ENCODE results near the gene SOAT2.
"Not testable (repeated sequence)": the region's sequence is repeated elsewhere in the genome, so short reads cannot be mapped to it uniquely, and the experiment has no call there.

SOAT2 gene

DNA sequence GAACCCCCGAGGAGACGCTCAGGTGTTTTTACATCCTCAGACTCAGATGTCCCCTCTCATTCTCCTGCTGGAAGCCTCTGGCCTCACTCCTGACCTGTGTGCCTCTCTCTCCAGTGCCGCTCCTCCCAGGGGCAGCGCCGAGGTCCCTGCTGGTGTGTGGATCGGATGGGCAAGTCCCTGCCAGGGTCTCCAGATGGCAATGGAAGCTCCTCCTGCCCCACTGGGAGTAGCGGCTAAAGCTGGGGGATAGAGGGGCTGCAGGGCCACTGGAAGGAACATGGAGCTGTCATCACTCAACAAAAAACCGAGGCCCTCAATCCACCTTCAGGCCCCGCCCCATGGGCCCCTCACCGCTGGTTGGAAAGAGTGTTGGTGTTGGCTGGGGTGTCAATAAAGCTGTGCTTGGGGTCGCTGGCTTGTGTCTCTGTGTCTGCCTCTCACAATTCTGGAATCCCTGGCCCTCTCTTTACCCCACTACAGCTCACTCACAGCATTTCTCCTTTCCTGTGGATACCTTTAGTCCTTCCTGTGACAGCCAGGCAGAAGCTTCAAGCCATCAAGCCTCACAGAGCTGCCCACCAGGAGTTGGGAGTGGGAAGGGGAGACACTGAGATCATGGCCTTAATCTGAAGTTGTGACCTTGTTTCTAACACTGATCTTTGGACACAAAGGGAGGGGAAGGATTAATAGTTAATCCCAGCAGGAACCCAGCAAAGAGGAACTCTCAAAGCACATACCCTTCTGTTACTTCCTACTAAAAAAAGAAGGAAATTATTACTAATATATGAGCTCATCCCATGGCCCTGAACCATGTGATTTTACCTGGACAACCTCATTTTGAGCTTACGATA lies 1.1 kb upstream of the SOAT2 start:
- DNase-seq (ENCODE audit: low spot score): no peak

DNA sequence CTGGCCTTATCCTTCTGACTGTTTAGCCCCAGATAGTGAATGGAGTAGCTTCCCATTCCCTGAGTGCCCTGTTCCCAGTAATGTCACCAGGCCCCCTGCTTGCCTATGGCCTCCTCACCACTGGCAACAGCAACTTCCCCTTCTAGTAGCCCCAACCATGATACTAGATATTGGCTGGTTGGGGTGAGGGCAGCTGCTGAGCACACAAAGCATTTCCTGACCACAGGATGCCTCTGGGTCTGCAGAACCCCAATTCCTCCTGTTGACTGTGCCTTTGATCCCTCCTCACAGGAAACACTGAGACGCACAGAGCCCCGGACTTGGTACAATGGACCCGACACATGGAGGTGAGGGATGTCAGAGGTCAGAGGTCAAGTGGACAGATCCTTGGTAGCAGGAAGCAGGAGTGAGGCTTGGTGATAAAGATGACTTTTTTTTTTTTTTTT lies 597 bp downstream of the SOAT2 start:
- DNase-seq (ENCODE audit: low spot score): no peak

DNA sequence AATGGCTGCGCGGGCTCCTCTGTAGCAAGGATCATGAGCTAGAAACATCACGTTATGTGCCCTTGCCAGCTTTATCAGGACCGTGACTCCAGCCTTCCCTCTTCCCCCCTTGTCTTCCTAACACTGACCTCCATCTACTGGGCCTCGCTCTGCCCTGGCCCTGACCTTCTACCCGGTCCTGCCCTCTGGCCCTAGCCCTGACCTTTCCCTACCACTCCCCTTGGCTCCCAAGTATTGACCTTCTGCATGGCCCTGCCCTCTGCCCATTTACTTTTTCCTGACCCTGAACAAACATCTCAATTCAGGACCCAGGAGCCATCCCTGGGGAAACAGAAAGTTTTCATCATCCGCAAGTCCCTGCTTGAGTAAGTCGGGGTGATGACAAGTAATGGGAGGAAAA lies 2.0 kb downstream of the SOAT2 start:
- no peak for DNase-seq (ENCODE audit: low spot score)

DNA sequence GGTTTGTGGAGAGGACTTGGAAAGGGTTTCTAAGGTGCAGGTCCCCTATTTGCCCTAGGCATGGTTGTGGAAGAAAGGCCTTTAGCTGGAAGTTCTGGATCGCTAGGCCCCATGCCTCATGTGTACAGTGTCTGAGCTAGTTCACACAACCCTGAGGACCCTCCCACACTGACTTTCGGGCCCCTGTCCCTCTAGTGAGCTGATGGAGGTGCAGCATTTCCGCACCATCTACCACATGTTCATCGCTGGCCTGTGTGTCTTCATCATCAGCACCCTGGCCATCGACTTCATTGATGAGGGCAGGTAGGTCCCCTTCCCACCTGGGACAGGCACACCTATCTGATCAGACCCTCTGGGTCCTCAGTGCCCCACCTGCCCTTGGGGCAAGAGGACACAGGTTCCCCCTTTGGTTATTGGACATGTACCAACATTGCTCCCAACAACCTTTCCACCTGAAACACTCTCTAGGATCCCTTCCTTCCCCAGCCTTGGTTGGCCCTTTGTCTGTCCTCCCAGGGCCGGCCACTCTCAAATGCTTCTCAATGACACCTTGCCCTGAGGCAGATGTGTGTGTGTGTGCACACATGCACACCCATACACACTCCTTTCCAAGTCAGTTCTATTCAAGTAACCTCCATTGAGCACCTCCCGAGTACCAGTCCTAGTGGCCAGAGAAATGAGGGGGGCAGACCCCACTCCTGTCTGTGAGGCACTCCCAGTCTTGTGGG lies 2.6 kb downstream of the SOAT2 start:
- no peak for DNase-seq (ENCODE audit: low spot score)

DNA sequence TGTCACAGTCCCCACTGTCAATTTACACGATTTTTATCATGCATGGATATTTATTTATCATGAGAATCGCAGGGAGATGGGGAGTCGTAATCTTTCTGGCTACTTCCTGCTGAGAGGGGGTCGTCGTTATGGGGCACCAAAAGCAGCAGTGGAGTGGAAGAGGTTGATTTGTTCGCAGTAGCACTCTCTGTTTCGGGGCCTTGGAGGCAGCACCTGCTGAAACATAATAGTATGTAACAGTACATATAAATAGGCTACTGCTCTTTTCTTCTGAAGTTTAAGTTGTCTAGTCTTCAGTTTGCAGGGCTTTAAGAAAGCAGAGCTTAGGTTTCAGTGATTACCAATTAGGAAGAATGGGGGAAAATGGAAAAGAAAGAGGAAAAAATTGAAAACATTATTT lies 3.8 kb downstream of the SOAT2 start:
- no peak for DNase-seq (ENCODE audit: low spot score)

DNA sequence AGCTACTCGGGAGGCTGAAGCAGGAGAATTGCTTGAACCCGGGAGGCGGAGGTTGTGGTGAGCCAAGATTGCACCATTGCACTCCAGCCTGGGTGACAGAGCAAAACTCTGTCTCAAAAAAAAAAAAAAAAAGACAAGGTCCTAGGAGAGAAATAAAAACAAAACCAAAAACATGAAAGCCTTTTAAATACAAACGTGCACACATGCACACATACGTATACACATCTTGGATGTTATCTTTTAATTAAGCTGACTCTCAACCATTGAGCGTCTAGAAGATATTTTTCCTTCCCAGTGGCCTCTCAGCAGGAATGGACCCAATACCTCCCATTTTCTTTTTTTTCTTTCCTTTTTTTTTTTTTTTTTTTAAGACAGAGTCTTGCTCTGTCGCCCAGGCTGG lies 9.1 kb downstream of the SOAT2 start:
- not testable (repeated sequence) for DNase-seq (ENCODE audit: low spot score)

DNA sequence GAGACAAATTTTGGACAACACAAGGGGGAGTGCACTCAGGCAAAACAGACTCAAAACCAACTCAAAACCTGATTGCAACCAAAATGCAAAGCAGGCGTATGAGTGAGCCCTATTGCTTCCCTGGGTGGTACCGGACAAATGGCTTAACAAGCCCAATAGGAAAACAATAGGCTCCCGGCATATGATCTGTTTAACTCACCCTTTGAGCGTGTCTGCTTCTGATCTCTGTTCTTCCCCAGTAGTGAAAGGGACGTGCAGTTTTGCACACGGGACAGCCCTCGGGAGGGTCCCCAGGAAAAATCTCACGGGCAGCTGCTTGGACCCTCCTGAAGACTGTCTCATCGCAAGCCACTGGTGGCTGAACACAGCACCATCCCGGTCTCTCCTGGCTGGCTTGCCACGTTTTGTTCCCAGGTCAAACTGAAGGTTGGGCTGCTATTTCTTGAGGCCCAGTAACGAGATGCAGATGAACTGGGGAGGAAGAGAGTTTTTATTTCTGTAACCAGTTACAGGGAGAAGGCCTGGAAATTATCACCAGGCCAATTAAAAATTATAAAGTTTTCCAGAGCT lies 9.9 kb downstream of the SOAT2 start:
- DNase-seq (ENCODE audit: low spot score): no peak

DNA sequence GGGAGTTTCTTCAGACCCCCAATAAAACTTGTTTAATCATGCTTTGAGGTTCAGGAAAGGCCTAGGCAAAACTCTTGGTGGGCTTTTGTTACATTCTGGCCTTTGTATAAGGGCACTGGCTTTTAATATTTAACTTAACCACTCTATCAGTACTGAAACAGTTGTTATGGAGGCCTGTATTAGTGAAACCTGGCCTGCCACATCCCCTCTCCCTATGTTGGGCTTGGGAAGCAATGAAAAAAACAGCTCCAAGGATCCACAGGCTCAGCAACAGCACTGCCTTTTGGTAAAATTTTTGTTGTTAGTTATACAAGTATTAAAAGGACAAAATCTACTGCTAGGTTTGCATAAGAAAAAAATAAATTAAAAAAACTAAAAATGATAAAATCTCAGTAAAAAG lies 10.7 kb downstream of the SOAT2 start:
- DNase-seq (ENCODE audit: low spot score): no peak

DNA sequence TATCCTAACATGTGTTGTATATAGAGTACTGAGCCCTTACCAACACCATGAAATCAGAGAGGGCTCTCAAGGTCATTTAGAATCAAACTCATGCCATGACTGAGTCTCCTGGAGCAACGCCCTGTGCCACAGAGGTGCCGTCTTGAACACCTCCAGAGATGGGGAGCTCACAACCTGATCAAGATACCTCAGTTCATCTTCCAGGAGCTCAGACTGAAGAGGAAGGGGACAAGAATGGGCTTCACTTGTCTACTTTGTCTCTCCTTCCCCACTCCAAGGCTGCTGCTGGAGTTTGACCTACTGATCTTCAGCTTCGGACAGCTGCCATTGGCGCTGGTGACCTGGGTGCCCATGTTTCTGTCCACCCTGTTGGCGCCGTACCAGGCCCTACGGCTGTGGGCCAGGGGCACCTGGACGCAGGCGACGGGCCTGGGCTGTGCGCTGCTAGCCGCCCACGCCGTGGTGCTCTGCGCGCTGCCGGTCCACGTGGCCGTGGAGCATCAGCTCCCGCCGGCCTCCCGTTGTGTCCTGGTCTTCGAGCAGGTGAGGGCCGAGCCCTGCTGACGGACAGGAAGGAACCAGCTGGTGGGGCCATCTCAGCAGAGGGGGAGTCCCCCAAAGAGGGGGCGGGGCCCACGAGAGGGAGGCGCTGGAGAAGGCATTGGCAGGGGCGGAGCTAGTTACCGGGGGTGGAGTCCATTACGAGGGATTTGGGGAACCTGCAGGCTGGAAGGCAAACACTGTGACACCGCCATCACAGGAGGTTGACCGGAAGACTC lies 12.0 kb downstream of the SOAT2 start:
- no peak for DNase-seq (ENCODE audit: low spot score)

DNA sequence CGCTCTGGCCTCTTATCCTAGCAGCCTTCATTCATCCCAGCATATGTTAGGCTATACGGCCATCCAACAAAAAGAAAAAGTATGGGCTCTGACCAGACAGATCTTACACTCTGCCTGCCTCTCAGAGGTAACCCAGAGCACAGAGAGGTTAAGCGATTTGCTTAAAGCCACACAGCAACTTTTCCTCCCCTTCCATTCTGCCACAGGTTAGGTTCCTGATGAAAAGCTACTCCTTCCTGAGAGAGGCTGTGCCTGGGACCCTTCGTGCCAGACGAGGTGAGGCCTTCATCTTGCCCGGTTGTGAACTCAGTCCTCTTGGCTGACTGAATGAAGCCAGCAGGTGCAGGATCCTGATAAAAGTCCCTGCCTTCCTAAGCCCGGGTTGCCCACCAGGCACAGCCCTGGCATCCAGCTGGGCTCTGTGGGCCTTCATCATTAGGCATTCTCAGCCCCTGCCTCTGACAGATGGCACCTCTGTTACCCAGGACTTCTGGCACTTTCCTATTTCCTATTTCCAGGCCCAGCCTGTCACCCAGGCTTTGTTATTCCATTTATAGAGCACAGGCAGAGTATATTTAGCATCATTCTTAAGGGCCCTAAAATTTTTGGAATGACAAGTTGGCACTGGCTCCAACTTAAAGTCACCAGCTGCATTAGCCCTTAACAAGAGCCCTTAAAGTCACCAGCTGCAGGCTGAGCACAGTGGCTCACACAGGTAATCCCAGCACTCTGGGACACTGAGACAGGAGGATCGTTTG lies 12.8 kb downstream of the SOAT2 start:
- DNase-seq (ENCODE audit: low spot score): no peak

DNA sequence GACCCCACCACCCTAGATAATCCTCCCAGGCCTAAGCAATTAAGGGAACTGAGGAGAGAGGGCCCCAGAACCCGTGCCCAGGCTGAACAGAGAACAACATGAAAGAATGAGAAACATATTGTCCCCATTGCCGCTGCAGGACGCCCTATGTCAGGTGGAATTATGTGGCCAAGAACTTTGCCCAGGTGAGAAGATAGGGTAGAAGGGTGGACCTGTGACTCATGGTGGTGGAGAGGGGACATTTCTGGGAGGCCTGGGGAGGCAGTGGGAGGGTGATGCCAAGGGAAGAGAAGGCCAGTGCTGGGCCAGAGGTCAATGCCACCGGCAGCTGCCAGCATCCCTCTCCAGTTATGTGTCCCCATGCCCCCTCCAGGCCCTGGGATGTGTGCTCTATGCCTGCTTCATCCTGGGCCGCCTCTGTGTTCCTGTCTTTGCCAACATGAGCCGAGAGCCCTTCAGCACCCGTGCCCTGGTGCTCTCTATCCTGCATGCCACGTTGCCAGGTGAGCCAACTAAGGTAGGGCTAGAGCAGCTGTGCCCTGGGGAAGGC lies 15.5 kb downstream of the SOAT2 start:
- DNase-seq (ENCODE audit: low spot score): no peak

DNA sequence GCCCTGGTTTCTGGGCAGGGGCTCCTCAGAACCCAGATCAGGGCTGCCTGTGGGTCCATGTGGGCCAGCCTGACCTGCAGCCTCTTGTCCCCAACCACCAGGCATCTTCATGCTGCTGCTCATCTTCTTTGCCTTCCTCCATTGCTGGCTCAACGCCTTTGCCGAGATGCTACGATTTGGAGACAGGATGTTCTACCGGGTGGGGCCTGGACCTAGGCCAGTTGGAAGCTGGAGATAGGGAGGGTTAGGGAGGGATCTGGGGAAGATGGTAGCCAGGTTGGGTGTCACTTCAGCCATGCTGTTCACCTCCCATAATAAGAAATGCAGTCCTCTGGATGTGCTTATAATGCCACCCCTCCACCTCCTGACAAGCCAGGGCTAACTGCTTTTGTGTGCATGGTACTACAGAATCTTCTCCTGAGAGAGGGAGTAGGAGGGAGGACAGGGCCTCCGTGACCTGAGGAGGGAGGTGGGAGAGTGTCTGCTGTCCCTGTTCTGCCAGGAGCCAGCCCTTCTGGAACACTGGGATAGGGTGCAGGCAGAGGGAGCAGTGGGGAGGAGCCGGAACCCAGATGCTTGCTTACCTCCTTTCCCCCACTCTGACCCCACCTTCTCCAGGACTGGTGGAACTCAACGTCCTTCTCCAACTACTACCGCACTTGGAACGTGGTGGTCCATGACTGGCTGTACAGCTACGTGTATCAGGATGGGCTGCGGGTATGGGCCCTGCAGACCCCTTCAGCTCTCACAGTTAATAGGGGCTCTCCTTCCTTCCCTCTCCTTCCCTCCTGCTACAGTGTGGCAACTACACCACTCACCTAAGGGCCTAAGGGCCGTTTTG lies 17.6 kb downstream of the SOAT2 start:
- no peak for DNase-seq (ENCODE audit: low spot score)

DNA sequence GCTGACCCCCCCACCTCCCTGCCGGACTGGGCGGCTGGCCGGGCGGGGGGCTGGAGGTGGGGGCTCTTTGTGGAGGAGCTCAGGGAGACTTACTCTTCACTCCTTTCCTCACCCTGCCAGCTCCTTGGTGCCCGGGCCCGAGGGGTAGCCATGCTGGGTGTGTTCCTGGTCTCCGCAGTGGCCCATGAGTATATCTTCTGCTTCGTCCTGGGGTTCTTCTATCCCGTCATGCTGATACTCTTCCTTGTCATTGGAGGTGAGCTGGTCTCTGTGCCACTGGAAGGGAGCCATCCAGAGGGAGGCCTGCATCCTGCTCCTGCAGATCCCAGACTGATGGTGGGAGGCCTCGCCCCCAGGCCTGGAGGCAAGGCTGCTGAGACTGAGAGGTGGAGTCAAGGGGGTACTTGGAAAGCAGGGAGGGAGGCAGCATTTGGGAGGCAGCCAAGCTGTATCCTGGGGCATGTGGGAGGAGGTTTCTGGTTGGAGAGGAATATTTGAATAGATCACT lies 19.7 kb downstream of the SOAT2 start:
- DNase-seq (ENCODE audit: low spot score): no peak

DNA sequence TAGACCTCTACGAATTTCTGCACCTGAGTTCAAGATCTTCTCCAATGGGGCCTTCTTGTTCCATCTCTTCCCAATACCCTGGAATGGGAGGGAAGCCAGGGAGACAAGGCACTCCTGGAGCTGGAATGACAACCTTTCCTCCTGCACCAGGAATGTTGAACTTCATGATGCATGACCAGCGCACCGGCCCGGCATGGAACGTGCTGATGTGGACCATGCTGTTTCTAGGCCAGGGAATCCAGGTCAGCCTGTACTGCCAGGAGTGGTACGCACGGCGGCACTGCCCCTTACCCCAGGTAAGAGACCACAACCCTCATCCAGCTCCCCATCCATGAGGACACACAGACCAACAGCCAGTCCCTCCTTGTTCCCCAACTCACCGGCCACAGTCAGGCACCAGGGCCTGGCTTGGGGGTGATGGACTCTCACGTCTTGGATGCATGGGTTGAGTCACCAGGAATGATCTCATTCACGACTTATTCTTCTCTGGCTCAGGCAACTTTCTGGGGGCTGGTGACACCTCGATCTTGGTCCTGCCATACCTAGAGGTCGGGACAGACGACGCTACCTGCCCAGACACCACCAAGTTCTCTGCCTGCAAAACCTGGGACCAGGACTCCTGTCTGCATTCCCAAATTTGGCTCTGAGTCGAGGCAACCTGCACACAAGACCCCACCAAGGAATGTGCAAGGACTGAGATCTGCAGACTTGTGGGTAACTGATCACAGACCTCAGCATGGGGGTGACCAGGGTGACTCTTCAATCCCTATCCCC lies 20.5 kb downstream of the SOAT2 start:
- DNase-seq (ENCODE audit: low spot score): no peak

DNA sequence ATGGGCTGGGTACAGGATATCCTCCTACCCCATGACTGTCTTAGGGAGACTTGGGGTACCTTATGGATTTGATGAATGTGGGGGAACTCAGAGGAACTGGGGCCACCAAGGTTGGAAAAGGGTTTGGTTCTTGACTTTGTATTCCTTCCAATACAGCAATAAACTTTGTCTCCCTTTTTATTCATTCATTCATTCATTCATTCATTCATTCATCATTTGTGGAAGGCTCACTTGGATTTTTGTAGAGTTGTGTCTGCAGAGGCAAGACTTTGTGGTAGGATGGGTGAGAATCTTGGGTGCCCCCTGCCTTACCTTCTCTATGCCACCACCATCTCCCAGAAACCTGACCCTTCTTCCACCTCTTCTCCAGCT lies 21.1 kb downstream of the SOAT2 start:
- no peak for DNase-seq (ENCODE audit: low spot score)

DNA sequence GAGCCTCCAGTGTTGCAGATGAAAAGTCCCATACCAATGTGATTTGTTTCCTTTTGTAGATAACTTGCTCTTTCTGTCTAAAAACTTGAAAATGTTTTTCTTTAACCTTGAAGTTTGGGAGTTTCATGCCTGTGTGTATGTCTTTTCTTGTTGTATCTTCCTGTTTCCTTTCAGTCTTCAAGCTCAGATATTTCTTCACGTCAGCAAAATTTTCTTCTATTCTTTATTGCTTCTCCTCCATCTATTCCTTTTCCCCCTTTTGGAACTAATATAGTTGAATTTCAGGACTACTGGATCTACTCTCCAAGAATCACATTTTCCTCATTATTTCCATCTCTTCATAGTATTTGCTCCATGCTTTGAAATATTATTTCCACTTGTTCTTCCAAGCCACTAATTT lies 23.9 kb downstream of the SOAT2 start:
- DNase-seq (ENCODE audit: low spot score): no peak

DNA sequence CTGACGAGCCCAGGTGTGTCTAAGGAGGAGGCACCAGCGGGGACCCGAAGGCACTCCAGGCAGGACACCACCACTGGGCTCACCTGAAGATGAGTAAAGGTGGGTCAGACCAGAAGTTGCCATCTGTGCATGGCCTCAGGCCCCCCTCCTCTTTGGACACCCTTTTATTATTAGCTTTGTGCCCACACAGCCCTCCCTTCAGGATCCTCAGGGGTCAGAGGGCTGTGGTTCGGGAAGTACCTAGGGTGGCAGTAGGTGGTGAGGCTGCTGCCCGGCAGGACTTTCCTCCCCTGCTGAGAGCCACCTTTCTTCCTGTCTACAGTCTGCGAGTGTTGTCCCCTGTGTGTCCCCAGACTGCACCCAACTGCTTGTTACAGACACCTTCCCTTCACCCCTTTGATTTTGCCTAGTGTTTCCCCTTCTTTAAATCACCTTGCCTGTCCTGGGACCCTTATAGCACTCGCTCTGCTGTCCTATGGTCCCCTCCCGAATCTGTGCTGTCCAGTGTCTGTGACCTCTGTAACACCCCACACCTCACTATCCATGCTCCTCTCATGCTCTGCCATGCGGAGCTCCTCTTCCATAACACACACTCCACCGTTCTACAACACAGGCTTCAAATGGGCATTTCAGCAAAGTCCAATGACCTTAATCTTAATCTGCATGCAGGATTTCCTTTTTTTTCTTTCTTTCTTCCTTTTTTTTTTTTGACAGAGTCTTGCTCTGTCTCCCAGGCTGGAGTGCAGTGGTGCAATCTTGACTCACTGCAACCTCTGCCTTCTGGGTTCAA lies 25.7 kb downstream of the SOAT2 start:
- no peak for DNase-seq (ENCODE audit: low spot score)

DNA sequence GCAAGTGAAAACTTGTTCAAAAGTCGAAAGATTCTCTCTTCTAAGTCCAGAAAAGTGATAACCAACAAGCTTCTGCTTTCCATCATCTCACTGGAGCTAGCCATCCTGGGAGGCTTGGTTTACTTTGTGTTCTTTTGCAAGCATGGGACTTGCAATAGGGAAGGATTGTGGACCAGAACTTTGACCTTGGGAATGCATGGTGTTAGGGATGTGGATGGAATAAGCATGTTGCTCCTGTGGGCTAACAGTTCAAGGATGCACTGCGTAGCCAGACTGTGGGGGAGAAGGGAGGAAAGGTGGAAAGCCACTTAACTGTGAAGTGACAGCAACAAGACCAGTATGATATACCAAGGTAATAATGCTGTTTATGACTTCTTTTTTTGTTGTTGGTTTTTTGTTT lies 28.6 kb downstream of the SOAT2 start:
- DNase-seq (ENCODE audit: low spot score): no peak

DNA sequence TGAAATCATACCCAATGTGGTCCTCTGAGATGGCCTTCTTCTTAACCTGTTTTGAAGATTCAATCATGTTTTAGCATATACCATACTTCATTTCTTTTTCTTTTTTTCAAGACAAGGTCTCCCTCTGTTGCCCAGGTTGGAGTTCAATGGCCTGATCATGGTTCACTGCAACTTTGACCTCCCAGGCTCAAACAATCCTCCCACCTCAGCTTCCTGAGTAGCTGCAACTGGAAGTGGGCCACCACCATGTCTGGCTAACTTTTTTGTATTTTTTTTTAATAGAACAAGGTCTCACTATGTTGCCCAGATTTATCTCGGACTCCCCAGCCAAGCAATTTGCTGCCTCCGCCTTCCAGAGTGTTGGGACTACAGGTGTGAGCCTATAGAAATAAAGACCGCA lies 30.4 kb downstream of the SOAT2 start:
- DNase-seq (ENCODE audit: low spot score): no peak

Measured in left forelimb (tissue), 1 donor.